ENCODE data around the gene FOXO3B. TPM values are rescaled to one million over a fixed set of nuclear protein-coding genes. Genes with fewer than 3 reads are reported as not detected.
A peak's percentile ranks its signal among the peaks of the same experiment; 100 is the strongest.
"Not testable (repeated sequence)": the region's sequence is repeated elsewhere in the genome, so short reads cannot be mapped to it uniquely, and the experiment has no call there.

FOXO3B gene
- 21.1 and 22.3 TPM in 2 replicates for total RNA-seq (2014; rRNA removed; shearing (Covaris generic))
- 2.3 and 2.7 TPM in 2 replicates for polyA plus RNA-seq (2016; fragmentation: Nextera tagmentation; extraction: Ambion mirVana)
- long read RNA-seq, partial matches to known transcripts = 0 of 2 reads
- long read RNA-seq, other reads (novel, unspliced or antisense) = 0 of 2 reads

DNA sequence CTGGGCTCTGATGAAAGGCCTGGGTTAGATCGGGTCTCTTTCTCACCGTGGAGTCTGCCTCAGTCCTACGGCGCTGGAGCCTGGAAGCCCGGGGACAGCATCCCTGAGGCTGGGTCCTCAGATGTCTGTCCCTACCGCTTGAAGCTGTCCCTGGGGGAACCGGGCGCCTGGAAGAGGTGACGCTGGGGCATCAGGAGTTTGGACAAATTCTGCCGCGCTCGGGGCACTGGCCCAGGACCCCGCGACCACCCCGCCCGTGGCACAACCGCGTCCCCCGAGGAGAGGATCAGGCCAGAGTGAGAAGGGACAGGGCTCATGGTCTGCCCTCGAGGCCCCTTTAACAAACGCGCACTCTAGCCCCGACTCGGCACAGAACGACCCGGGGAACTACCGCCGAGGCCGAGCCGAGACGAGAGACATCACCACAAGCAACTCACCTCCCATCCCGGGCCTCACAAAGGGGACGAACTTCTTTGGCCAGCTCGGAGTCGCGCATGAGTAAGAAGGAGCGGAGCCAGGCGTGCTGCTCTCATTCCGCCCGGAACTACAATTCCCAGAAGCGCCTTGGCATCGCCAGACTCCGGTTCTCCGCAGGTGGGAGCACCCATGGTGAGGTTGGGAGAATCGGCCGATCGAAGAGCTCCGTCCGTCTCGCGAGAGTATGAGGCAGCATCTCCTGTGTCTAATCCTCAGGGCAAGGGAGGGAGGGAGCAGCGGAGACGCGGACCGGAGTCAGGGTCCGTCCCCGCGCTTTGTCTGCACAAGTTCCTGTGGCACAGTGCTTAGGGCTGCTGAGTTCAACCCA, at the start of gene FOXO3B:
Gene FOXO3B, minus strand, starts transcription at position 548 of the 805 bp plus-strand sequence. CDS start 663 bp downstream, outside the sequence.
- TF ChIP-seq POLR2AphosphoS5 (IDR thresholded peaks at IDR 0.05; ENCODE audit: low read depth) = peak; percentile 48
- TF ChIP-seq, protein P1, sequence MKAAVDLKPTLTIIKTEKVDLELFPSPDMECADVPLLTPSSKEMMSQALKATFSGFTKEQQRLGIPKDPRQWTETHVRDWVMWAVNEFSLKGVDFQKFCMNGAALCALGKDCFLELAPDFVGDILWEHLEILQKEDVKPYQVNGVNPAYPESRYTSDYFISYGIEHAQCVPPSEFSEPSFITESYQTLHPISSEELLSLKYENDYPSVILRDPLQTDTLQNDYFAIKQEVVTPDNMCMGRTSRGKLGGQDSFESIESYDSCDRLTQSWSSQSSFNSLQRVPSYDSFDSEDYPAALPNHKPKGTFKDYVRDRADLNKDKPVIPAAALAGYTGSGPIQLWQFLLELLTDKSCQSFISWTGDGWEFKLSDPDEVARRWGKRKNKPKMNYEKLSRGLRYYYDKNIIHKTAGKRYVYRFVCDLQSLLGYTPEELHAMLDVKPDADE (IDR thresholded peaks at IDR 0.05) = peak; percentile 51; the same call in 1 of the 2 replicates
- not testable (repeated sequence) for H3F3A ChIP-seq (replicated peaks; ENCODE audit: low read depth); H3K4me1 ChIP-seq (ENCODE audit: insufficient read depth); H3K36me3 ChIP-seq (ENCODE audit: insufficient read depth); H4K20me1 ChIP-seq (replicated peaks; ENCODE audit: insufficient read depth); H3K9me2 ChIP-seq (ENCODE audit: insufficient read depth); H3K9me3 Mint-ChIP-seq; H3K27me3 ChIP-seq (ENCODE audit: insufficient read depth); H3K27ac ChIP-seq (ENCODE audit: low read depth); H2AFZ ChIP-seq; H3K4me1 Mint-ChIP-seq; H3K27me3 Mint-ChIP-seq (ENCODE audit: insufficient read depth, low read depth, poor library complexity); H3K79me2 ChIP-seq (replicated peaks; ENCODE audit: insufficient read depth)
- ATAC-seq (peak; percentile 92), DNase-seq (ENCODE audit: low spot score) (peak; percentile 88)
- Histone ChIP-seq H3K4me3 (peak within 1 kb of the TSS; percentile 64), H3K4me2 (peak within 1 kb of the TSS; percentile 71)
- Mint-ChIP-seq H3K4me3 (peak within 1 kb of the TSS; percentile 81), H3K27ac (peak within 1 kb of the TSS; percentile 40; the same call in 1 of the 2 replicates), H3K36me3 (ENCODE audit: low read depth) (peaks cover 28% of the 10 kb centered on the region)

DNA sequence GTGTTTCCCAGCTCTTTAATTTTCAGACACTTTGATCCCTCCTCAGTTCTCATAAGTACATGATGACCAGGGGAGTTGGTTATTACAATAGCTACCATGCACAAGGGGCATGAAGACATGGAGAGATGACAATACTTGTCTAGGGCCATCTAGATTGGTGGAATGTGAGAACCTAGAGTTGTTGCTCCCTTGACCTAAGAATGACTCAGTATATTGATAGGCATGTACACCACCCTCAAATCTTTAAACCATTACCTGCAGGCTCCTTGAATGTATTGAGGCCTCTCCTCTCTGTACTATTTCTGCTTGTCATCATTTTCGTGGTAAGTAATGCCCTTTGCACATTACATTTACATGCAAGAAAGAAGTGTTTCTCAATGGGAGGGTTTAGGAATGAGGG, 41.4 kb upstream of the FOXO3B start:
- H3K4me1 Mint-ChIP-seq = peaks cover 11% of the 10 kb centered on the region
- H3K36me3 ChIP-seq (ENCODE audit: insufficient read depth); H3K79me2 ChIP-seq (replicated peaks; ENCODE audit: insufficient read depth); H3K36me3 Mint-ChIP-seq (ENCODE audit: low read depth); H3K27ac Mint-ChIP-seq; H3K4me3 Mint-ChIP-seq; H3K4me1 ChIP-seq (ENCODE audit: insufficient read depth); H3K9me3 Mint-ChIP-seq; H4K20me1 ChIP-seq (replicated peaks; ENCODE audit: insufficient read depth); H3K4me2 ChIP-seq; H3K27me3 ChIP-seq (ENCODE audit: insufficient read depth); H2AFZ ChIP-seq; DNase-seq (ENCODE audit: low spot score); H3K27me3 Mint-ChIP-seq (ENCODE audit: insufficient read depth, low read depth, poor library complexity); H3F3A ChIP-seq (replicated peaks; ENCODE audit: low read depth); H3K9me2 ChIP-seq (ENCODE audit: insufficient read depth); H3K4me3 ChIP-seq; H3K27ac ChIP-seq (ENCODE audit: low read depth); ATAC-seq: not testable (repeated sequence)

DNA sequence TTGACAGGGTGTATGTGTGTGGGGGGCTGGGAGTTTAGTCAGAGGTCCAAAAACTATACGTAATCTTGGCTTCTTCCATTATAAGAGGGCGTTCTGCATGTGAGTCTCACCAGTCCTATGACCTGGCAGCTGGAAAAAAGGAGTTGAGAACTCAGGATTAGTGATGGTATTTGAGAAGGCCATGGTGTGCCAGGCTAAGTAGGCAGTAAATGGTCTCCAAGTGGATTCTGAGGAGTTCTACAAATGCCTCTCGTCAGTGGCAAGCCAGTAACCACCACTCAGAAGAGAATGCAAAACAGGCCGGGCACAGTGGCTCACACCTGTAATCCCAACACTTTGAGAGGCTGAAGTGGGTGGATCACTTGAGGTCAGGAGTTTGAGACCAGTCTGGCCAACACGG, 40.5 kb upstream of the FOXO3B start:
- not testable (repeated sequence) for H3K4me3 ChIP-seq; H3K9me3 Mint-ChIP-seq; ATAC-seq; H3K4me3 Mint-ChIP-seq; H3K36me3 Mint-ChIP-seq (ENCODE audit: low read depth); H3K4me2 ChIP-seq; DNase-seq (ENCODE audit: low spot score); H4K20me1 ChIP-seq (replicated peaks; ENCODE audit: insufficient read depth); H3K27me3 Mint-ChIP-seq (ENCODE audit: insufficient read depth, low read depth, poor library complexity); H3K79me2 ChIP-seq (replicated peaks; ENCODE audit: insufficient read depth); H3K27me3 ChIP-seq (ENCODE audit: insufficient read depth); H3K36me3 ChIP-seq (ENCODE audit: insufficient read depth); H3K27ac ChIP-seq (ENCODE audit: low read depth); H3K27ac Mint-ChIP-seq; H3F3A ChIP-seq (replicated peaks; ENCODE audit: low read depth); H3K4me1 ChIP-seq (ENCODE audit: insufficient read depth); H2AFZ ChIP-seq; H3K9me2 ChIP-seq (ENCODE audit: insufficient read depth)
- H3K4me1 Mint-ChIP-seq = peaks cover 11% of the 10 kb centered on the region

DNA sequence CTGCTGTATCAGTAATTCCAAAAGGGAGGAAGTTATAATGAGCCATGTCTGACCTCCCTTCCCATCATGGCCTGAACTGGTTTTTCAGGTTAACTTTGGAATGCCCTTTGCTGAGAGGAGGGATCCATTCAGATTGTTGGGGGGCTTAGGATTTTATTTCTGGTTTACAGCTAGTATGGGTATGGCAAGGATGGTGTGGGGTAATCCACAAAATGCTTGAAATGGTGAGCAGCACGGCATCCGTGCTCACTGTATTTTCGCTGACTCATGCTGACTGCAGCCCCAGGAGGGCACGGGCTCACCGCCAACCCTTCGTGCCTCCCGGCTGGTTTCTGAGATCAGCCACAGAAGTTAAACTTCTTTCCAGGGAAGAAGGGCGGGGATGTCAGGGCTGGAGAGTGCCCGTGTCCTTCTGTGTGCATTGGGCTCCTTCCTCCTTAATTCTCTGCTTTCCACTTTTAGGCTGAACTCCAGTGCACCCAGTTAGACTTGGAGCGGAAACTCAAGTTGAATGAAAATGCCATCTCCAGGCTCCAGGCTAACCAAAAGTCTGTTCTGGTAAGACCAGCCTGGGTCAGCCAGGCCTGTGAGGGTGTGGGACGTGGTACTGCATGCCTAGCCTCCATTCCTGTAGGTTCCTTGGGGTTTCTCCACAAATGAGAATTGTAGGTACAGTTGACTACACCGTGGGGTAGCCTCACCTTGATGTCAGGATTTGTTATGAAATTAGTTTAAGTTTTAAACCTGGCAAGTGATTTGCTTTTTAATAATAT, 39.8 kb upstream of the FOXO3B start:
- not testable (repeated sequence) for H3K4me3 Mint-ChIP-seq; H3K4me1 ChIP-seq (ENCODE audit: insufficient read depth); H3K27me3 Mint-ChIP-seq (ENCODE audit: insufficient read depth, low read depth, poor library complexity); DNase-seq (ENCODE audit: low spot score); H3K27ac Mint-ChIP-seq; H3K27me3 ChIP-seq (ENCODE audit: insufficient read depth); H3K27ac ChIP-seq (ENCODE audit: low read depth); H3K4me3 ChIP-seq; H2AFZ ChIP-seq; H3K36me3 Mint-ChIP-seq (ENCODE audit: low read depth); H3F3A ChIP-seq (replicated peaks; ENCODE audit: low read depth); H3K9me2 ChIP-seq (ENCODE audit: insufficient read depth); H3K79me2 ChIP-seq (replicated peaks; ENCODE audit: insufficient read depth); H3K36me3 ChIP-seq (ENCODE audit: insufficient read depth); H3K4me2 ChIP-seq; H3K9me3 Mint-ChIP-seq; H4K20me1 ChIP-seq (replicated peaks; ENCODE audit: insufficient read depth); ATAC-seq
- peaks cover 11% of the 10 kb centered on the region for H3K4me1 Mint-ChIP-seq

DNA sequence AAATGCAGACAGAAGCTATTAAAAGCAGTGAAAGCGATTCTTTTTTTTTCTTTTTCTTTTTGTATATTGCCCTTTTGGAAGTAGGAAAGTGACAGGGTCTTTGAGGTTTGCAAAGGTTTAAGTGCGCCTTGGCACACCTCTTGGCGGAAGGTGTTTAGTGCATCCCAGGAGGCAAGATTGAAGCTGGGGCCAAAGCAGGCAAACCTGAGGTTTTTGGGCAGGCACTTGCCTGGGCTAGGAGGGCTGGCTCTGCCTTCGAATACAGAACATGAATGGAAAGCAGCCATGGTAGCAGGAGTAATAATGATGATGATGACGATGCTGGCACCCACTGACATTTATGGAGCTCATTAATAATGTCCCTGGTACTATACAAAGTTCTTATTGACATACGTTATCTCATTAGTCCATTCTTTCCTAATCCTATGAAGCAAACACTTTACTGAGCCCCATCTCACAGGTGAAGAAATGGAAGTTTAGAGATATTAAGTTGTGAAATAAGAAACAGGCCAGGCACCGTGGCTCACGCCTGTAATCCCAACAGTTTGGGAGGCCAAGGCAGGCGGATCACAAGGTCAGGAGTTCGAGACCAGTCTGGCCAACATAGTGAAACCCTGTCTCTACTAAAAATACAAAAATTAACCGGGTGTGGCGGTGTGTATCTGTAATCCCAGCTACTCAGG, 37.5 kb upstream of the FOXO3B start:
- H3K9me3 Mint-ChIP-seq; H3K4me3 ChIP-seq; H3K9me2 ChIP-seq (ENCODE audit: insufficient read depth); H3K79me2 ChIP-seq (replicated peaks; ENCODE audit: insufficient read depth); H2AFZ ChIP-seq; DNase-seq (ENCODE audit: low spot score); H3K36me3 Mint-ChIP-seq (ENCODE audit: low read depth); H3K27me3 ChIP-seq (ENCODE audit: insufficient read depth); H3K36me3 ChIP-seq (ENCODE audit: insufficient read depth); H3K4me1 ChIP-seq (ENCODE audit: insufficient read depth); H4K20me1 ChIP-seq (replicated peaks; ENCODE audit: insufficient read depth); H3F3A ChIP-seq (replicated peaks; ENCODE audit: low read depth); H3K27me3 Mint-ChIP-seq (ENCODE audit: insufficient read depth, low read depth, poor library complexity): not testable (repeated sequence)
- ATAC-seq = peak; percentile 50
- Histone ChIP-seq H3K27ac (ENCODE audit: low read depth) (peak overlapping the region; percentile 17; the same call in 1 of the 2 replicates), H3K4me2 (peak overlapping the region; percentile 8; the same call in 1 of the 2 replicates)
- Mint-ChIP-seq H3K4me3 (peak overlapping the region; percentile 46; the same call in 1 of the 3 replicates), H3K27ac (peak overlapping the region; percentile 86), H3K4me1 (peaks cover 11% of the 10 kb centered on the region)

Data from GM23338 (cell line).